Activated CD4-positive, alpha-beta T cell treated with anti-CD3 and anti-CD28 coated beads for 1 hour (primary cell): ENCODE results near the gene SEPTIN10.
"Not testable (repeated sequence)": the region's sequence is repeated elsewhere in the genome, so short reads cannot be mapped to it uniquely, and the experiment has no call there.

Source experiments
- DNase-seq: peaks from one replicate; pipeline ENCODE4 v3.0.0-alpha.2; 2020

The SEPTIN10 gene

DNA sequence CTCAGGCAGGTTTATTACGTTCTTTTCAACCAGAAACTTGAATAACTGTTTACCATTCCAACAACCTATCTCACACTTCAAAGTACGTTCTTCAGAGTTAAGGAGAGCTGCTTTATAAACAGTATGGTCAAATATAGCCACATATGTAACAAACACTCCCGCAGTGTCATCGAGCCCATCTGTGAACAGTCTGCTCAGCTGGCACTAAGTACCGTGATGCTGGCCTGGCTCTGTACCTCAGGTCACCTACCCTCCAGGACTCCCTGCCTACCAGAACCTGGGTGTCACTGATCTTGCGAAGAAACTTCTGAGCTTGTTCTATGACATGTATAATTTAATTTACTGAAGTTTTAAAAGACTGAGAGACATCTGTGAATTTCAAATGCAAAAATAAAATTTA is 71.4 kb downstream of the SEPTIN10 start:
- no peak for DNase-seq

DNA sequence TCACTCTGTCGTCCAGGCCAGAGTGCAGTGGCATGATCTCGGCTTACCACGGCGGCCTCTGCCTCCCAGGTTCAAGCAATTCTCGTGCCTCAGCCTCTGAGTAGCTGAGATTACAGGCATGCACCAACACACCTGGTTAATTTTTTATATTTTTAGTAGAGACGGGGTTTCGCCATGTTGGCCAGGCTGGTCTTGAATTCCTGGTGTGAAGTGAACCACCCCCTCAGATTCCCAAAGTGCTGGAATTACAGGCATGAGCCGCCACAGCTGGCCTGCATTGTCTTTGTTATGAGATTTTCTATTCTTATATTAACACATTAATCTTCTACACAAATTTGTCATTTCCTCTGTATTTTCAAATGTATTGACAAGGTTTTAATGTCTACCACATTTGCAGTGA is 75.2 kb downstream of the SEPTIN10 start:
- no peak for DNase-seq

GRCh38 chr2:109537565-109538222 is 76.1 kb downstream of the SEPTIN10 start:
- DNase-seq = no peak

DNA sequence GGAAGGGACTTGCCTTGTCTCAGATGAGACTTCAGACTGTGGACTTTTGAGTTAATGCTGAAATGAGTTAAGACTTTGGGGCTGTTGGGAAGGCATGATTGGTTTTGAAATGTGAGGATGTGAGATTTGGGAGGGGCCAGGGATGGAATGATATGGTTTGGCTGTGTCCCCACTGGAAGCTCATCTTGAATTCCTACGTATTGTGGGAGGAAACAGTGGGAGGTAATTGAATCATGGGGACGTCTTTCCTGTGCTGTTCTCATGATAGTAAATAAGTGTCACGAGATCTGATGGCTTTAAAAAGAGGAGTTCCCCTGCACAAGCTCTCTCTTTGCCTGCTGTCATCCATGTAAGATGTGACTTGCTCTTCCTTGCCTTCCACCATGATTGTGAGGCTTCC is 77.2 kb downstream of the SEPTIN10 start:
- DNase-seq = not testable (repeated sequence)

GRCh38 chr2:109535217-109535946 is 78.4 kb downstream of the SEPTIN10 start:
- no peak for DNase-seq

DNA sequence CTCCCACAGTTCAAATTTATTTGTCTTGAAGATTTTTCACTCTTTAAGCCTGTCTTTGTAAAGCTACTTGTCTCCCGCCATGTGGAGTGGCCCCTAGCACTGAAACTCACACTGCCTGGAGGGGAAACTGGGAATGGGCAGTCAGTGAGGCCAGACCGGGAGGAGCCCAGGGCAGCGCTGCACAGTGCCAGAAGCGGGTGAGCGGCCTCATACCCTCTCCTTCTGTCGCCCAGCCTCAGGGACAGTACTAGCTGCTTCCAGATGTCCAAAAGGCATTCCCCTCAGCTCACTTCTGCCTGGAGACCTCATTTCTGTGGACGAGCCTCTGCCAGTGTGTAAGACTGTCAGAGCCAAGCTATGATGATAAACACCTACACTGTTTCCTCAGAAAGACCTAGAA is 79.9 kb downstream of the SEPTIN10 start:
- DNase-seq = no peak

DNA sequence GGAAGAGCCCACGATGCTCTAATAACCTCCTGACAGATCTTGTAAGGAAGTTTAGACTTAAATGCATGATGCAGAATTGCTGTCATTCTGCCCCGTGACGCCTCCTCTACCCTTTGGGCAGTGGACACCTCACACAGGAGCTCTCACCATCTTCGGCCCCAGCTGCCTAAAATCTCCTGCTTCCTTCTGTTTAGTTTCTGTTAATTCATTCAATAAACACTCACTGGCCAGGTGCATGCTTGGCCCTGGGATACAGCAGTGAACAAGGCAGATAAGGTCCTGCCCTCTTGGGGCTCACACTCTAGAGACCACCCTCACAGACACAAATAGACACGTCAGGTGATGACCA is 81.1 kb downstream of the SEPTIN10 start:
- no peak for DNase-seq

- no peak for DNase-seq
These were observed 81.7 kb downstream of the SEPTIN10 start for GRCh38 chr2:109531896-109532727.

DNA sequence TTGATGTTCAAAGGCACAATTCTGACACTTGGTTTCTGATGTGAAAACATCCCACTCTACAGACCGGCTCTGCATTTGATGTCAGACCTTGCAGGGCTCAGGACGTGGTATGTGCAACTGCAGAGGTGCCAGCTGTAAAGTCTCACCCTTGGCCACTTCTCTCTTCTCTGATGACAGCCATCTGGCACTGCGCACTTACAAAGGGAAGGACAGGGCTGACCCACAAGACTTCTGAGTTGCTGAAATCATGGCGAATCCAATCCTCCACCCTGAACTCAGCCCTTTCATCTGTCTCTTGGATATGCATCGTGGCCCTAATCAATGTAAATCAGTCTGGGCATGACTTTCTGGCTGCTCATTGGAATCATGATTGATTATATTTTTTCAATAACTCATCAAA is 82.5 kb downstream of the SEPTIN10 start:
- DNase-seq = no peak

DNA sequence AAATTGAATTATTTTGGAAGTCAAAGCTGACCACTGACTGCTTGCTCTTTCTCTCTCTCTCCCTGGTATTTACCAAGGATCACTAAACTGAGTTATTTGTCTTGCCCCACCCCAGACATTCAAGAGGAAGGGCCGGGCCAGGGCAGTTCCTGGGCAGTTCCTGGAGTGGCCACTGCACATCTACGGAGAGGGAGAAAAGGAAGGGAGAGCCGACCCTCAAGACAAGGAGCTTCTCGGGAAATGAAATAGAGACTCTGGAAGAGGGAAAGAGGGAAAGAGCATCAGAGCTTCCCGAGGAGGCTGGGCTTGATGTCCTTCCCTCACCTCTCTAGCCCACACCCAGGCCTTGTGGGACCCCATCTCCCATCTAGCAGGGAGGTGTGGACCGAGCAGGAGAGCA is 83.1 kb downstream of the SEPTIN10 start:
- no peak for DNase-seq

DNA sequence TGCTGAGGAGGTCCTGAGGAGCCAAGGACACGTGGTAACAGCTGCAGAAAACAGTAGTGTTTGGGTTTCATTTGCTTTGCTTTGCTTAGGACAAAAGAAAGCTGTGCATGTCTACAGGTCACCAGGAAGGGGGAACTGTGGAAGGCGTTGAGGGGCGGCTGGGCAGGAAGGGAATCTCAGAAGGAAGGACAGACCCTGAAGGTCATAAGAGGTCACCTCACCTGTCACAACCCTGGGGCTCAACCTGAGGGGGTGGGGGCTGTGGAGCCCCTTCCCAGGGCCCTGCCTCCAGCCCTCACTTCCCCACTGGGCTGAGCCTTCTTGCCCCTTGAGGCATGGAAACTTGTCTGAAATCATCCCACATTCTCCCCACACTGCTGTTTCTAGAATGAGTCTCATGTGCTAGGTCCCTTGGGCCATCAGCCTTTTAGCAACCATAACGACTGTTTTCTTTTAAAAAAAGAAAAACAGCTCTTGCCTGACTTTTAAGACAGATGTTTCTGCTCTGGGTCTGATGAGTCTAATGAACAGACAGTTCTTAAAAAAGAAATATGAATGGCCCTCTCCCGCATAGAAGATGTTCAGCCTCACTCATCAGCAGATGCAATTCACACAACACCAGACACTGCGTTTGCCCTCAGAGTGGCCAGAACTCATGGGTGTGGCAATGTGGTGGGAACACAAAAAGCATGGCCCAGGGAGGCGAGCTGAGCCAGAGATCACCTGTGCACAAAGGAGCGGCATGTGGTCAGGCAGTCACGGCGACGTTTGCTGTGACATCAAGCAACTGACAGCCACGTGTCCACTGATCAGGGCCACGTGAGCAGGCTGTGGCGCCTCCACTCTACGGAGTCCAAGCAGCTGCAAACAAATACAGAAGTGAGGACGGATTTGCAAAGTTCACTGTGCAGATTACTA is 84.0 kb downstream of the SEPTIN10 start:
- DNase-seq = no peak

DNA sequence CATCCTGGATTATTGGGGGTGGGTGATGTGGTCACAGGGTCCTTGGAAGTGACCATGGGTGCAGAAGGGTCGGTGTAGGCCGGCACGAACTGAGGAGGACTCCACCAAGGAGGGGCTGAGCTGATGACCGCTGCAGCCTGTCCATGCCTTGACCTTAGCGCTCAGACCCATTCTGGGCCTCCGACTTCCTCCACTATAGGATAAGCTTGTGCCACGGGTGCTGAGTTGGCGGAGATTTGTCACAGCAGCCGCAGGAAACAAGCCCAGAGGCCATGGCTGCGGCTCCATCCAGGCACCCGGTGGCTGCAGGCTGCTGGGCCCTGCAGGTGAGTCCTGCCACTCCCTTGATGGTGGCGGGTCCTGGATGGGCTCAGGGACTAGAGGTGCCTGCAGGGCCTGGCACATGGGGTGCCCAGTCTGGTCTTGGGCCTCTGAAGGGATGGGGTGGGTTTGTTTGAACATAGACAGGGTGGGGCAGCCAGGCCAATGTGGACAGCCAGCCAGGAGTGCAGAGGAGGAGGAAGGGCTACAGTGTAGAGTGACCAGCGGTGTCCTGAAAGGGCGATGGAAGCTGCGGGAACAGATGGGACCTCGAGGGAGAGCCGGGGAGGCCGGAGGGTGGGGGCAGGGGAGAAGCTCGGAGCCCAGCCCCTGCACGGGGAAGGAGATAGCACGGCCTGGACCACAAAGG is 84.8 kb downstream of the SEPTIN10 start:
- no peak for DNase-seq

- no peak for DNase-seq
These were observed 85.7 kb downstream of the SEPTIN10 start for GRCh38 chr2:109527846-109528705.

DNA sequence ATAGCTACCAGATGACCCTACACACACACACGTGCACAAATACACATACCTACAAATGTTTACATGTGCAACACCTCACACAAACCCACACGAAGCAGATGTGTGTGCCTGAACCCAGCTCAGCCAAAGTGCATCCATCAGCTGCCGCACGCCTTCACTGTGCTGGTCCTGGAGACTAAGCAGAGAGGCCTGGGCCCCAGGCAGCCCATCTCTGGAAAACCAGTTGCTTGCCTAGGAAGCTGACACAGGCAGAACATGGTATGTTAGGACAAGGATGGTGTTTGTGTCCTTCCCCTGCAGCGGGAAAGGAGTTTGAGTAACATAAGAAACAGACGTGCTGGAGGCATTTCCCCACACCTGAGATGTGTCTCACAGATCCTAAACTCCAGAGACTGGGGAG is 86.7 kb downstream of the SEPTIN10 start:
- DNase-seq = no peak

- no peak for DNase-seq
These were observed 87.3 kb downstream of the SEPTIN10 start for GRCh38 chr2:109526442-109526970.

GRCh38 chr2:109525836-109526235 is 87.9 kb downstream of the SEPTIN10 start:
- no peak for DNase-seq

- no peak for DNase-seq
These were observed 90.0 kb downstream of the SEPTIN10 start for GRCh38 chr2:109523536-109524361.

- no peak for DNase-seq
These were observed 90.6 kb downstream of the SEPTIN10 start for GRCh38 chr2:109523121-109523520.

GRCh38 chr2:109522063-109522374 is 91.7 kb downstream of the SEPTIN10 start:
- DNase-seq = no peak
